ENCODE measurements around the gene FNDC7. TPM values are rescaled to one million over a fixed set of nuclear protein-coding genes. Genes with fewer than 3 reads are reported as not detected.
"Not testable (repeated sequence)": the region's sequence is repeated elsewhere in the genome, so short reads cannot be mapped to it uniquely, and the experiment has no call there.

FNDC7 gene
- total and polyA plus RNA-seq, 9 donors = 0.13 to 0.22 (median 0.15) TPM; not detected in 6

GRCh38 chr1:108767708-108768107, 55.0 kb downstream of the FNDC7 start:
- H3K9me3 ChIP-seq = no peaks in the 10 kb centered on the region
- no peaks in the 10 kb centered on the region for H3K4me1 ChIP-seq (ENCODE audit: insufficient read depth)
- no peak overlapping the region for H3K27ac ChIP-seq
- DNase-seq = no peak
- no peak overlapping the region for H3K4me3 ChIP-seq
- WGBS, 3 donors = 90 to 92% (median 91%) methylated on average over 3 of the region's 3 CpGs
- no peaks in the 10 kb centered on the region for H3K27me3 ChIP-seq
- intact Hi-C loops (cut with DNase I) = no loop called here
- H3K36me3 ChIP-seq = no peaks in the 10 kb centered on the region
- TF ChIP-seq POLR2A (IDR thresholded peaks at IDR 0.05) (no peak), EP300 (IDR thresholded peaks at IDR 0.05) (no peak), CTCF (IDR thresholded peaks at IDR 0.05) (no peak)

GRCh38 chr1:108777839-108778238, 65.1 kb downstream of the FNDC7 start:
- Histone ChIP-seq H3K4me1 (ENCODE audit: insufficient read depth) (no peaks in the 10 kb centered on the region), H3K9me3 (no peaks in the 10 kb centered on the region), H3K27ac (no peak overlapping the region), H3K27me3 (no peaks in the 10 kb centered on the region), H3K4me3 (no peak overlapping the region), H3K36me3 (no peaks in the 10 kb centered on the region)
- intact Hi-C loops (cut with DNase I) = no loop called here
- TF ChIP-seq EP300 (IDR thresholded peaks at IDR 0.05) = no peak
- no peak for TF ChIP-seq CTCF (IDR thresholded peaks at IDR 0.05)
- no peak for TF ChIP-seq POLR2A (IDR thresholded peaks at IDR 0.05)
- no peak for DNase-seq

DNA sequence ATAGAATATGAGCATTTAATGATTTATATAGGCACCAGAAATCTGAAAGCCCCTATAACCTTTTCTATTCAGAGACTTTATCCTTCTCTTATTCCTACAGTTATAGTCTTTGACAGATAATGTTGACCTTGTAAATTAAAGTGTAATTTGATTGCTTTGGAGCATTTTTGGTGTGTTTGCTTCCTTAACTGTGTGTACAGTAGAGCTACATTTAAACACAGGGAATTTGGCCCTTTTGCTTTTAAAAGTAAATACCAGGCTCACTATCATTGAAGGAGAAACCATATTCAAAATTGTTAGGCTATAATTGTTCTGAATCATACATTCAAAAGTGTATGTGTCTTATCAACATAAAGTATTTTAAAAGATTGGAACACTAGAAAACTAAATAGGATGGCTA, 66.7 kb downstream of the FNDC7 start:
- intact Hi-C loops (cut with DNase I) = no loop called here
- H3K36me3 ChIP-seq = no peaks in the 10 kb centered on the region
- no peak overlapping the region for H3K4me3 ChIP-seq
- no peak for DNase-seq
- no peak overlapping the region for H3K27ac ChIP-seq
- no peak for TF ChIP-seq POLR2A (IDR thresholded peaks at IDR 0.05)
- H3K27me3 ChIP-seq = no peaks in the 10 kb centered on the region
- no peaks in the 10 kb centered on the region for H3K4me1 ChIP-seq (ENCODE audit: insufficient read depth)
- H3K9me3 ChIP-seq = no peaks in the 10 kb centered on the region

DNA sequence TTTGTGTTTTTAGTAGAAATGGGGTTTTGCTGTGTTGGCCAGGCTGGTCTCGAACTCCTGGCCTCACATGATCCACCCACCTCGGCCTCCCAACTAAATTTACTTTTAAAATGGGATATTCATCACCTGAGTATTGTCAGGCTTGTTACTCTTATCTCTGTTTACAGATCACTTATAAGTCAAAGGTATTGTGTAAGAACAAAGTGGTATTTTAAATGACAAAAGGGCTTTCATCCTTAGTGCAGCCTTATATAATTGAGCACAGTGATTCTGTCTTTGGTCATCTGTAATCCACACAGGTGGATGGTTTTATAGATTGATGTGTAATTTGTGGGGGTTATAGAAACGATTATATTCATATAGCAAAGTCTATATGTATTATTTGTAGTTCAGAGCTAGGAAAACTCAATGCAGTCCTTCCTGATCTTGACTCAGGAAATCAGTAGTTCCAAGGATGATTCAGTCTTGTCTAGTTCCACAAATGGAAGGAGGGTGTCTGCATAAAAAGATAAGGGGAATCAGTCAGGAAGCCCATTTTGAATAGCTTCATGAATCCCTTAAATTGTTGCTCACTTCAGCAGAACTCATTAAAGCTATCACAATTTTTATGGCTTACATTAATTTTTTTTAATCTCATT, 68.3 kb downstream of the FNDC7 start:
- intact Hi-C loops (cut with DNase I) = no loop called here
- no peaks in the 10 kb centered on the region for H3K36me3 ChIP-seq
- H3K9me3 ChIP-seq = peaks cover 0 to 7% of the 10 kb centered on the region in 2 donors
- no peaks in the 10 kb centered on the region for H3K4me1 ChIP-seq (ENCODE audit: insufficient read depth)
- no peak overlapping the region for H3K4me3 ChIP-seq
- WGBS, 3 donors = 92 to 96% (median 95%) methylated on average over 3 of the region's 3 CpGs
- no peak for TF ChIP-seq EP300 (IDR thresholded peaks at IDR 0.05)
- no peak for TF ChIP-seq POLR2A (IDR thresholded peaks at IDR 0.05)
- TF ChIP-seq CTCF (IDR thresholded peaks at IDR 0.05) = no peak
- H3K27me3 ChIP-seq = no peaks in the 10 kb centered on the region
- DNase-seq = no peak
- no peak overlapping the region for H3K27ac ChIP-seq

DNA sequence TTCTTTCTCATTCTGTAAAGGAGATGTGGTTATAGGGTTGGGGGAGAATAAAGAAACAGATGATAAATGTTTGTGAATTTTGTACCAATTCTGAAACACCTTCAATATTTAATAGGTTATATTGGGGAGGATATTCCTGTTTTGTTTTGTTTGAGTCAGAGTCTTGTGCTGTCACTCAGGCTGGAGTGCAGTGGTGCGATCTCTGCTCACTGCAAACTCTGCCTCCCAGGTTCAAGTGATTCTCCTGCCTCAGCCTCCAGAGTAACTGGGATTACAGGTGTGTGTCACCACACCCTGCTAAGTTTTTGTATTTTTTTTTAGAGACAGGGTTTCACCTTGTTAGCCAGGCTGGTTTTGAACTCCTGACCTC, 68.9 kb downstream of the FNDC7 start:
- H3K27ac ChIP-seq; H3K4me1 ChIP-seq (ENCODE audit: insufficient read depth); intact Hi-C loops (cut with DNase I); H3K27me3 ChIP-seq; H3K9me3 ChIP-seq; DNase-seq; H3K36me3 ChIP-seq; H3K4me3 ChIP-seq: not testable (repeated sequence)
- WGBS, 3 donors = 97 to 100% (median 100%) methylated on average over 1 of the region's 1 CpG
